OCI-LY1 (cell line): ENCODE results near the gene WNK2.

Experiments
- CTCF ChIP-seq: fragments of 200-600 bp; sonication (generic), shearing (Covaris generic); IDR thresholded peaks from 2 replicates; pipeline ENCODE4 v1.5.1; 2017; ENCODE audit warnings: mild to moderate bottlenecking, antibody characterized with exemption, low read length, moderate library complexity, mixed read lengths
- EZH2 ChIP-seq: fragments of 200-600 bp; sonication (generic), shearing (Covaris generic); IDR thresholded peaks from 2 replicates; pipeline ENCODE4 v1.8.0; 2017; ENCODE audit warnings: borderline replicate concordance, mixed run types, mild to moderate bottlenecking, antibody characterized with exemption, low read length, moderate library complexity, mixed read lengths

- TF ChIP-seq CTCF (no peak), EZH2 (no peak)
These were observed 32.1 kb downstream of the WNK2 start for GRCh38 chr9:93216073-93216365.
